GM21825 (cell line): ENCODE measurements around the gene ROS1.
"Not testable (repeated sequence)": the region's sequence is repeated elsewhere in the genome, so short reads cannot be mapped to it uniquely, and the experiment has no call there.

Experiments used
- ATAC-seq: cut with Tn5 transposase; IDR thresholded peaks from one replicate; pipeline ENCODE4 v1.9.1; 2021; ENCODE audit warnings: mild to moderate bottlenecking, moderate library complexity; ENCODE audit not compliant: unreplicated experiment

ROS1 gene

DNA sequence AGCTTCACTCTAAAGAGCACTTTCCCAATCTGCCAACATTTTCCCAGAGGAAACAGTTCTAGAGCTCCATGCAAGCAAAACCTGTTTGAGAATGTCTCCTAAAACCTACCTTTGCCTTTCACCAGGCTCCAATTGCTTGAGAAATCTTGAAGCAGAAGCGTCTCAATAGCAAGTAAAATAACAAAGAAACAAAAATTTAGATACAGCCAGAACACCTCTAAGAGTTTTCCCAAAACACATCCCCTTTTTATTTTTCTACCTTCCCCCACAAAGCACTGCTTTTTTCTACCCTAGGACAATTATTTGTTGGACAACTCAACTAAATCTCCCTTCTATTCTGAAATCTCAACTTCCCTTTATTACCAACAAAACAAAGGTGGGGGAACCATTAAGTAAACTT lies 156.8 kb downstream of the ROS1 start:
- no peak for ATAC-seq

DNA sequence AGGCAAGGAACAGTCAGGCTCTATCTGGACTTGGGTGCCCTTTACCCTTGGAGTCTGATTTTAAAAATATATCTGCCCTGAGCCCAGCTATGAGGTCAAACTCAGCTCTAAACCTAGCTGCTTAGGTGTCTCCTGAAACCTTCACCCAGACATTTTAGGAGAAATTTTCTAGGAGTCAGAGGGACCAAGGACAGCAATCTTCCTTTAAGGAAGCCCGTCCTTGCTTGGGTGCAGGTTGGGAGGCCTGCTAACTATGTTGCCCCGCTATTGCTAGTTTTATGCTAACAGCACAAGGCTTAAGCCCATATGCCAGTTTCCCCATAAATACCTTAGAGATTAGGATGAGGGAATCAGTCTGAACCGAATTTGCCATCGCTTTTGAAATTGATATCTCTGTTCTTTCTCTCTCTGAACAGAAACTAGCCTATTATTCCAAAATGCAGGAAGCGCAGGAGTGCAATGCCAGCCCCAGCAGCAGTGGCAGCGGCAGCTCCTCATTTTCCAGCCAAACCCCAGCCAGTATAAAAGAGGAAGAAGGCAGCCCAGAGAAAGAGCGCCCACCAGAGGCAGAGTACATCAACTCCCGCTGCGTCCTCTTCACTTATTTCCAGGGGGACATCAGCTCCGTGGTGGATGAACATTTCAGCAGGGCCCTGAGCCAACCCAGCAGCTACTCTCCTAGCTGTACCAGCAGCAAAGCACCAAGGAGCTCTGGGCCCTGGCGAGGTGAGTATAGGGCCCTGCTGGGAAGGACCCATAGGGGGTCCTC lies 157.8 kb downstream of the ROS1 start:
- ATAC-seq = no peak

DNA sequence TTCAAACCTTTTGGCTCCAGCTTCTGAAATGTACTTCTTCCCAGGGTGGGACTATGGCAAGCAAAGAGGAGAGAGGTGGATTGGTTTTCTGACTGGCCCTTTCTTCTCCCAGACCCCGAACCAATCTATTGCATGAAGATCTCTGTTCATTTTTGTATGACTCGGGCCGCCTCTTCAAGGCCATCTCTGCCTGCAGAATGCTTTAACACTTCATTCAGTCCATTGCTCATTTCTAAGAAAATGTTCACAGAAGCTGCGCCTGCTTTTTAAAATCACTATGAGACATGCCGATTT lies 158.7 kb downstream of the ROS1 start:
- ATAC-seq = no peak

DNA sequence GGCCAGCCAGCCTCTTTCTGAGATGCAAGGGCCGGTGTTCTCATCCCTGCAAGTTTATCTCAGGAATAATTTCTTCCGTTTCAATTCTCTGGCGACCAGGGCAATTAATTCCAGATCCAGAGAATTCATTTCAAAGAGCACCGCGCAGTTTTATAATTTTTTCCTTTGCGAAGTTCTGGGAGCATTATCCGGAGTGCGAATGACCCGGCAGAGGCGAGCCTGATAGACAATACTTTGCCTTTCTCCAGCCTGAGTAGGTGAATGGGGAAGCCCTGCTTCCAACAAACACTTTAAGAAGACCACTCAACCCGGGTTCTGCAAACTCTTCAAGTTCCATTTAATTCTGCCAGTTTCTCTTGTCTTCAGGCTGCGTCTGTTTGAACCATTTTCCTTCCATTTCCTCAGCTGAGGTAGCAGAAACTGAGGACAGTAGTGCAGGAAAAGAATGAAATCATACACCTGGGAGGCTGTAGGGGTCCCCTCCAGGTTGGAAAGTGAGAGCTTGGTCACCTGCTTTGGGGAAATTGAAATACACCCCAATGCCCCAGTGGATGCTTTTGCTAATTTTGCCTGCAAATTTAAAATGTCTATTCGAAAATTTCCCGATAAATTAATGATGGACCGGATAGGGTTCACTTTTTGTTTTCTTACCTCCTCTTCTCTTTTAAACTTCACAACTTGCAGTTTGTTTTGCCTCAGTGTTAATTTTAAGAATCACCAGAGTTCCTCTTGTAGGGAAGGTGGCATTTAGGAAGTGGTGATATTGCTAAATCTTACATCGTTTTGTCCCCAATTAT lies 159.3 kb downstream of the ROS1 start:
- ATAC-seq = no peak

DNA sequence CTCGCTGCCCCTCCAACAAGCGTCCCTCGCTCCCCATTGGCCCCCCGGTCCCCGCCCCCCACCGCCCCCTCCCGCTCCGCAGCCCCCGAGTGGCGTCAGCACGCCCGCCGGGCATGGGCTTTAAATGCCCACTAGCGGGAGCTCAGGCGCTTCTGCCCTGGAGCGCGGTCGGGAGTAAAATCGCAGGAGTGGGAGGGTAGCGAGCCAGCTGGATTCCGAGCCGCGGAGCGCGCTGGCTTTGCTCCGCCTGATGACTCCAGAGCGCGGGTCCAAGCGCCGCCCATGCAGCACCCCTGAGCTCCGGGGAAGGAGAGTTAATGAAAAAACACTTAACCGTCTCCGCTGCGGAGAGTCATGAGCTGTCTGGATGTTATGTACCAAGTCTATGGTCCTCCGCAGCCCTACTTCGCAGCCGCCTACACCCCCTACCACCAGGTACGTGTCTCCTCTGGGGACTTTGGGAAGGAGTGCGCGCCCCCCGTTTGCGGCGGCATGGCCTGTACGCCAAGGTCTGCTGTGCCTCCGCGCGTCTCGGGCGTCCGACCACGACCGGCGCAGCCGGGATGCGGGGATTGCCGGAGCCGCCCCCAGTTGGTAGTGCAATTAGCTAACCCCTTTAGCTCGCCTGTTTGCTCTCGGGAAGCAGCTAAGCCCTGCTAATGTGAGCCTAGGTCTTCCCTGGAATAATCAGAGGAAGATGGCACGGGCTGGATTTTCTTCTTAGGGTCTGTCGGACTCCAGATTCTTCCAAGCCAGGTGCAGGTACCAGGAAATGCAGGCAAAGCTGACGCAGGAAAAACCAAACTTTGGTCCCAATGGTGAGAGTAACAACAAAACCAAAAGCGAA lies 160.1 kb downstream of the ROS1 start, which contains the start of gene VGLL2:
TSS of gene VGLL2 (plus strand) at position 149 of the 847 bp plus-strand sequence. CDS start at position 355, 206 bp downstream.
- peak; percentile 30 for ATAC-seq

DNA sequence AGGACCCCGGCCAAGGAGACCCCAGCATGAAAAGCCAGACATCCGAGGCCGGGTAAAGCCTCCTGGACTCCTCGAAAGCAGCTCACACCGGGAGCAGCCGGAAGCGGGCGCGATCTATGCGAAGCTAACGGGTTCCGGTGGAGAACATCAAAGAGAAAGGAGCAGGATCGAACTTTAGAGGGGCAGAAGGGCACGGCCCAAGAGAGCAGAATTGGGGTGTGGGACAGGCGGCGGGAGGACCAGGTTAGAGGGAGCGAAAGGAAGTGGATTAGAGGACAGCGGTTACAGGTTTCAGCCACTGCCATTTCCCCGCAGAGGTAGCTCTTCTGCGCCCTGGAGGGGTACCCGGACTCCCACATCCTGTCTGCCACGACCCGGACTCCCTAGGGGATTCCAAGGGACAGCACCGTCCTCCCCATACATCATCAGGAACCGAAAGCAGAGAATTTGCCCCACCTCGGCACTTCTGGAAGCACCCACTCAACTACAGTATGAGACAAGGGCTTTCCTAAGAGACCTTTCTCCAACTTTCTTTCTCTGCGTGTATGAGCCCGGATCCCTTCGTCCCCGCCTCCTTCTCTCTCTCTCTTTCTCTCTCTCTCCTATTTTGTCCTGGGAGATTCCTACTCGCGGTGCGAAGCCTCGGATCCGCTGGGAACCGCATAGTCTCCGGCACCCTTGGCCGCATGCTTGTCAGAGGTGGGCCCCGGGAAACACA lies 160.9 kb downstream of the ROS1 start:
- peak; percentile 73 for ATAC-seq

DNA sequence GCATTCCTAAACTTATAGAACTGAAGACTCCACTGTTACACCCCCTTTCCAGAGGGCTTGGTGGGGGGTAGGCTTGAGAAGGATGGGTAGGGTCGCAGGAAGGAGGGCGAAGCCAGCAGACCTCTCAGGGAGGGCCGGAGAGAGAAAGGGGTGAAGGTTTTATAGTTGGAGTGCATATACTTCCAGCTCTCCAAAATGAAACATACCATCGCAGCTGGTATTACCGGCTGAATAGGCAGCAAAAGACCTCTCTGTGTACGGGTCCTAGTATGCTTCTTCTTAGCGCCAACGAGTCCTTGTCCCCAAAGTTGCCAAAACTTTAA lies 161.4 kb downstream of the ROS1 start:
- ATAC-seq = no peak

DNA sequence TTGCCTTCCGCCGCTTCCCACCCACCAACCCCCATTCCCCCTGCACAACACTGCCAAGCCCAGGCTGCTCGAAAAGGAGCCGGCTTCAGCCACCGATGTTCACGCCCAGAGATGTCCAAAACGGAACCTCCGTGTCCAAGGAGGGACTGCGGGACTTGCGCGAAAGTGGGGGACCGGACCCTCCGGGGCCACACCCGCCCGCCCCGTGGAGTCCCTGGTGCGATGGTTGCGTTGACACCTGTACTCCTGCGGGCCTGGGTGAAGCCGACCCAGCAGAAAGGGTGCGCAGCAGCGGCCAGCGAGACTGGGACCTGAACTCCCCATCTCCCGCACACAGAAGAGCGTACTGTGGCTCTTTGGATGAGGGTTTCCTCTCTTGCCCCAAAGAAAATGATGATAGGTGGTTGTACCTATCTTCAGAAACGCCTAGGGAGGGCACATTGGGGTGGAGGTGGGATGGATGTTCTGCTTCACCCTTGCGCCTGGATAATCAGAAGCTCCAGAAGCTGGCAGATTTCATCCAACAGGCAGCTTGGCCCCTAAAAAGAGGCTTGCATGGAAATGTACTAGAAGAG lies 162.3 kb downstream of the ROS1 start:
- ATAC-seq = no peak

DNA sequence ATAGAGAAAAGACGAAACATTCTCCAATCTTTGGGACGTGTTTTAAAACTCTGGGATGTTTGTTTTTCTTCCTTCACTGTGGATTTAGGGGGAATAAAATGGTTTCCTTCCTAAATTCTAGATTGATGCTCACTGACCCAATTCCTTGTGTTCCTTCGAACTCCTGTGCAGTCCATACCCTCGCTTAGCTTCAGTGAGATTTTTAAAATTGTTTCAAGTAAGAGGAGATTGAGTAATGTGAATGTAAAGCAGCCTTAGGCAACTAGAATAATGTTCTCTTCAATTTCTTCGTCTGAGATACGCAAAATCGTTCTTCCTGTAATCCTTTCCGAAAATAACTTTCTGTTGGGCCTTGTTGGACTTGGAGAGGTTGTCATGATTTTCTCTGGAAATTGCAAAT lies 162.9 kb downstream of the ROS1 start:
- ATAC-seq = no peak

DNA sequence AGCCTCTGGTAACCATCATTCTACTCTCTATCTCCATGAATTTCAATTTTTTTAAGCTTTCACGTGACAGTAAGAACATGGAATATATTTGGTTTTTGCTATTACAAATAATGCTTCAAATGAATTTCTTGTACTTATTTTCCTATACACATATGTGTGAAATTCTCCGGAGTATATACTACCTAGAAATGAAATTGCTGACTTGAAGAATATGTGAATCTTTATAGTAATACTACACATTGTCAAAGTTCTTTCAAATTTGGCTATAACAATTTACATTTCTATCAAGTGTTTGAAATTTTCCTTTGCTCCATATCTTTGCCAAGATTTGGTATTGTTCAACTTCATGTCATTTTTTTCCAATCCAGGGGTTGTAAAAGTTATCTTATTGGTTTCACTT lies 172.0 kb downstream of the ROS1 start:
- ATAC-seq = no peak

DNA sequence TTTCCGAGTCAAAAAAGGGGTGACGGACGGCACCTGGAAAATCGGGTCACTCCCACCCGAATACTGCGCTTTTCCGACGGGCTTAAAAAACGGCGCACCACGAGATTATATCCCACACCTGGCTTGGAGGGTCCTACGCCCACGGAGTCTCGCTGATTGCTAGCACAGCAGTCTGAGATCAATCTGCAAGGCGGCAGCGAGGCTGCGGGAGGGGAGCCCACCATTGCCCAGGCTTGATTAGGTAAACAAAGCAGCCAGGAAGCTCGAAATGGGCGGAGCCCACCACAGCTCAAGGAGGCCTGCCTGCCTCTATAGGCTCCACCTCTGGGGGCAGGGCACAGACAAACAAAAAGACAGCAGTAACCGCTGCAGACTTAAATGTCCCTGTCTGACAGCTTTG lies 180.8 kb downstream of the ROS1 start:
- ATAC-seq = not testable (repeated sequence)

DNA sequence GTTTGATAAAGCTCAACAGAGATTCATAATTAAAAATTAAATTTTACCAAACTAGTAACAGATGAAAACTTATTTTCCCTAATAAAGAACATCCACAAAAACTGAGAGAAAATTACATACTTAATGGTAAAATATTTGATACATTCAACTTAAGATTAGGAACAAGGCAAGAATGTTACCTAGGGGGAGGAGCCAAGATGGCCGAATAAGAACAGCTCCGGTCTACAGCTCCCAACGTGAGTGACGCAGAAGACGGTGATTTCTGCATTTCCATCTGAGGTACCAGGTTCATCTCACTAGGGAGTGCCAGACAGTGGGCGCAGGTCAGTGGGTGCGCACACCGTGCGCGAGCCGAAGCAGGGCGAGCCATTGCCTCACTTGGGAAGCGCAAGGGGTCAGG lies 181.2 kb downstream of the ROS1 start:
- ATAC-seq = not testable (repeated sequence)
